IPS DF 4.7 (cell line): Measurements from ENCODE around the gene SPEG.

Experiments
- DNase-seq: peaks from one replicate; pipeline ENCODE4 v3.0.0-alpha.2; 2013; ENCODE audit warnings: low spot score; ENCODE audit errors: extremely low read depth

SPEG gene

DNA sequence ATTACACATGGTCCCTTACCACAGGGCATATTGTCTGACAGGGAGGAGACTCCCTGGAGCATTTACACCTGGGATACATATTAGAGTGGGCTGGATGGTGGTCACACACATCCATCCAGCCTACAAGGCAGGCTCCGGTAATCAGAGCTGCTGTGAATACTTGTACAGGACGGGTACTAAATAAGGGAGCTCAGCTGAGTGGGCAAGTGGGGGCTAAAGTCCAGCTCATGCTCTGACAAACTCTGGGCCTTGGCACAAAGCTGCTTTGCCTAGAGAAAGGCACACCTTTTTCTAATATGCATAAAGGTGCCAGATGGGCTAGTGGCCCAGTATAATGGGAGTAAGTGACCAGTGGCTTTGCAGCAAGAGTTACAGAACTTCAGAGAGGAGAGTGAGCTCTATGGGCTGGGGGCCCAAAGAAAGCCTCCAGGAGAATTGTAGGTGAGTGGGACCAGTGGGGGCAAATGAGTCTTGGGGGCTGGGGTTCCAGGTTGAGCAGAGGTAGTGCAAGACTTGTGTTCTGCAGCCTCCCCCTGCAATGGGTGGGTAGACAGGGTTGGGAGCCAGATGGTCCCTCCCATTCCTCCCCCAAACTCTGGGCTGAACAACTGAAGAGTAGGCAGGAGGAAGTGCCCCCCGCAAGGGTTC, 110.8 kb downstream of the SPEG start:
- no peak for DNase-seq

DNA sequence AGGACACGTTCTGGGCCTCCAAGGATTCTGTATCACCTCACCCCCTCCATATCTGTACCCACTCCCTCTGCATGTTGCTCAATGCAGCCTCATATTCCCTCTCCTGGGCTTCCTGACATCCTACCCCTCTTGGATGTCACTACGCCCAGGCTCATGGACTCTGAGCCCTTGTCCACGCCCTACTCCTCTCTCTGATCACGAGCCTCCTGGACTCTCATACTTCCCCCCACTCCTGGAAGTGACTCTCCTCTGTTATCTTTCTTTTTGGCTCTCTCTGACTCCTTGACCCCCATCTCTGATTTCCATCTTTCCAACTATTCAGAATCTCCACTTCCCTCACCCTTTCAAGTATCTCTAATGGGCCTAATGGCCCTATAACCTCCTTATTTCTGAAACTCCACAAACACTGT, 111.3 kb downstream of the SPEG start:
- DNase-seq = no peak

DNA sequence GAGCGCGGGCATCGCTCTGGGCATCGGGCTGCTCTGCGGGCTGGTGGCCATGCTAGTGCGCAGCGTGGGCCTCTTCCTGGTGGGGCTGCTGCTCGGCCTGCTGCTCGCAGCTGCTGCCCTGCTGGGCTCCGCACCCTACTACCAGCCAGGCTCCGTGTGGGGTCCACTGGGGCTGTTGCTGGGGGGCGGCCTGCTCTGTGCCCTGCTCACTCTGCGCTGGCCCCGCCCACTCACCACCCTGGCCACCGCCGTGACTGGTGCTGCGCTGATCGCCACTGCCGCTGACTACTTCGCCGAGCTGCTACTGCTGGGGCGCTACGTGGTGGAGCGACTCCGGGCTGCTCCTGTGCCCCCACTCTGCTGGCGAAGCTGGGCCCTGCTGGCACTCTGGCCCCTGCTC, 113.0 kb downstream of the SPEG start:
- no peak for DNase-seq
